ENCODE measurements around the gene KIAA1671. TPM values are rescaled to one million over a fixed set of nuclear protein-coding genes. Genes with fewer than 3 reads are reported as not detected.
"Not testable (repeated sequence)": the region's sequence is repeated elsewhere in the genome, so short reads cannot be mapped to it uniquely, and the experiment has no call there.

The KIAA1671 gene
- total RNA-seq, 1 experiment from 2014 or later, result 63.1 TPM

DNA sequence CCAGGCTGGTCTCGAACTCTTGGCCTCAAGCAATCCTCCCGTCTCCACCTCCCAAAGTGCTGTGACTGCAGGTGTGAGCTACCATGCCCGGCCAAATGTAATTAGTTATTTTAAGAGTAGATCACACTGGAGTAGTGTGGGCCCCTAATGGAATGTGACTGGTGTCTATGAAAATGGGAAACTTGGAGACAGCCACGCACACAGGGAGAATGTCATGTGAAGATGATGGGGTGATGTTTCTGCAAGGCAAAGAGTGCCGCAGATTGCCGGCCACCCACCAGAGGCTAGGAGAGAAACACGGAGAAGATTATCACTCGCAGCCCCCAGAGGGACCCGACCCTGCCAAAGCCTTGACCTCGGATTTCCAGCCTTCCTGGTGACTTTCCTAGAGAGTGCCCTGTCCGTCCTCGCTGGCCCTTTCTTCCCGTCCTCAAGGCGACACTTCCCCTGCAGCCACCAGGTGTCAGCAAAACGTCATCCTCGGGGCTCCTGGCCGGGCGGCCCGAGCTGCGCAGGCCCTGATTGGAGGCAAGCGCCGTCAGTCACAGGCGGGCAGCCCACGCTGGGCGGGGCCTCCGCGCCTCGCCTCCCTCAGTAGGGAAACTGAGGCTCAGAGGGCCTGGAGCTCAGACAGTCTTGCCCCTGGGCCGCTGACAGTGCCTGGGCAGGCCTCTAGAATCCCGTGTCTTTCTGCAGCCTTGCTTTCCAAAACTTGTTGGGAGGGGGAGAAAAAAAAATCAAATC, 283.2 kb downstream of the KIAA1671 start:
- TF ChIP-seq, protein P1, sequence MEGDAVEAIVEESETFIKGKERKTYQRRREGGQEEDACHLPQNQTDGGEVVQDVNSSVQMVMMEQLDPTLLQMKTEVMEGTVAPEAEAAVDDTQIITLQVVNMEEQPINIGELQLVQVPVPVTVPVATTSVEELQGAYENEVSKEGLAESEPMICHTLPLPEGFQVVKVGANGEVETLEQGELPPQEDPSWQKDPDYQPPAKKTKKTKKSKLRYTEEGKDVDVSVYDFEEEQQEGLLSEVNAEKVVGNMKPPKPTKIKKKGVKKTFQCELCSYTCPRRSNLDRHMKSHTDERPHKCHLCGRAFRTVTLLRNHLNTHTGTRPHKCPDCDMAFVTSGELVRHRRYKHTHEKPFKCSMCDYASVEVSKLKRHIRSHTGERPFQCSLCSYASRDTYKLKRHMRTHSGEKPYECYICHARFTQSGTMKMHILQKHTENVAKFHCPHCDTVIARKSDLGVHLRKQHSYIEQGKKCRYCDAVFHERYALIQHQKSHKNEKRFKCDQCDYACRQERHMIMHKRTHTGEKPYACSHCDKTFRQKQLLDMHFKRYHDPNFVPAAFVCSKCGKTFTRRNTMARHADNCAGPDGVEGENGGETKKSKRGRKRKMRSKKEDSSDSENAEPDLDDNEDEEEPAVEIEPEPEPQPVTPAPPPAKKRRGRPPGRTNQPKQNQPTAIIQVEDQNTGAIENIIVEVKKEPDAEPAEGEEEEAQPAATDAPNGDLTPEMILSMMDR (IDR thresholded peaks at IDR 0.05; ENCODE audit: unreplicated experiment), result peak; percentile 91
- peak; percentile 95 for DNase-seq
- no peaks in the 10 kb centered on the region for H3K9me3 Mint-ChIP-seq (ENCODE audit: low read depth, unreplicated experiment)
- intact Hi-C loops (cut with micrococcal nuclease; ENCODE audit: unreplicated experiment), result loop anchor here (2.0 to 10.0 kb wide), 2 partner anchors 99 to 543 kb away; no protein-coding TSS in a partner anchor
- peak overlapping the region; percentile 58 for H3K4me3 Mint-ChIP-seq (ENCODE audit: low read depth, unreplicated experiment)
- peaks cover 8% of the 10 kb centered on the region for H3K36me3 Mint-ChIP-seq (ENCODE audit: insufficient read depth, unreplicated experiment)
- H3K4me1 Mint-ChIP-seq (ENCODE audit: low read depth, unreplicated experiment), result no peaks in the 10 kb centered on the region
- H3K27ac Mint-ChIP-seq (ENCODE audit: unreplicated experiment), result peak overlapping the region; percentile 69
- no TSS peak for BruUV-seq (replicated peaks)
- H3K27me3 Mint-ChIP-seq (ENCODE audit: unreplicated experiment), result peaks cover 69% of the 10 kb centered on the region
- CTCF ChIA-PET, result interaction anchor here (0.6 to 1.4 kb wide), 3 partner anchors 47 to 227 kb away, joined by 3 to 8 read pairs (median 4); no protein-coding TSS in a partner anchor

DNA sequence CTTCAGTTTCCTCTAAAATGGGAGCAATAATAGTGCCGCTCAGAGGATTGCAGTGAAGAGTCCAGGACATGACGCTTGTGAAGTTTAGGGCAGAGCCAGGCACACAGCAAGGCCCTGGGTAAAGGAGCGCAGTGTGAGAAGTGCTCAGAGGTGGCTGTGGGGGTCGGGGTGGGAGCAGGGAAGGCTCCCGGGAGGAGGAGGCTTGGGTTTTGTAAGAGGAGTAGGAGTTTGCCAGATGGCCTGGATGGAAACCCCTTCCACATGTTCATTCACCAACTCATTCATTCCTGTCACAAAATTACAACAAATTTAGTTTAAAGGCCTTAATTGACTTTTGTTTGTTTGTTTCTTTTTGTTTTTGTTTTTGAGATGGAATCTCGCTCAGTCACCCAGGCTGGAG, 283.9 kb downstream of the KIAA1671 start:
- H3K36me3 Mint-ChIP-seq (ENCODE audit: insufficient read depth, unreplicated experiment), result peaks cover 8% of the 10 kb centered on the region
- TF ChIP-seq, protein P1 (IDR thresholded peaks at IDR 0.05; ENCODE audit: unreplicated experiment), result no peak
- DNase-seq, result no peak
- no TSS peak for BruUV-seq (replicated peaks)
- CTCF ChIA-PET, result interaction anchor here (0.6 to 1.4 kb wide), 3 partner anchors 47 to 226 kb away, joined by 3 to 8 read pairs (median 4); no protein-coding TSS in a partner anchor
- peaks cover 76% of the 10 kb centered on the region for H3K27me3 Mint-ChIP-seq (ENCODE audit: unreplicated experiment)
- no peaks in the 10 kb centered on the region for H3K4me1 Mint-ChIP-seq (ENCODE audit: low read depth, unreplicated experiment)
- peak overlapping the region; percentile 69 for H3K27ac Mint-ChIP-seq (ENCODE audit: unreplicated experiment)
- H3K9me3 Mint-ChIP-seq (ENCODE audit: low read depth, unreplicated experiment), result no peaks in the 10 kb centered on the region
- peak overlapping the region; percentile 58 for H3K4me3 Mint-ChIP-seq (ENCODE audit: low read depth, unreplicated experiment)
- intact Hi-C loops (cut with micrococcal nuclease; ENCODE audit: unreplicated experiment), result loop anchor here (2.0 to 10.0 kb wide), 2 partner anchors 98 to 542 kb away; no protein-coding TSS in a partner anchor

DNA sequence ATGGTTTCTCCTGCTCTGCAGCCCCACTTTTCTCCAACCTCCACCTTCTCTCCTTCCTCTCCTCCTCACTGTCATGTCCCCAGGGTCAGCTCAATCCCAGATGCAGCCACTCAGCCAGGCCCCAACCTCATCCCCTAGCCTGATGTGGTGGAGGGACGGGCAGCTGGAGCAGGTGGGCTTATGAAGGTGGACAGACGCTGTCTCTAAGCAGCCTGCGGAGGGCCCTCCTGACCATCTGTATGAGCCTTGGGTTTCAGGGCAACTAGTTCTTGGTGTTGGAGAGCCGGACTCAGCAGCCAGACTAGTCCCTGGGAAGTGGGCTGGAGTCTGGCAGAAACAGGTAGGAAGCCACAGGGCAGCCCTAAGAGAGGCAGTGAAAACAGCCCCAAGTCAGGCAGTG, 285.0 kb downstream of the KIAA1671 start:
- Mint-ChIP-seq H3K4me1 (ENCODE audit: low read depth, unreplicated experiment) (no peaks in the 10 kb centered on the region), H3K36me3 (ENCODE audit: insufficient read depth, unreplicated experiment) (peaks cover 8% of the 10 kb centered on the region), H3K4me3 (ENCODE audit: low read depth, unreplicated experiment) (no peak overlapping the region), H3K27me3 (ENCODE audit: unreplicated experiment) (peaks cover 71% of the 10 kb centered on the region), H3K27ac (ENCODE audit: unreplicated experiment) (no peak overlapping the region), H3K9me3 (ENCODE audit: low read depth, unreplicated experiment) (no peaks in the 10 kb centered on the region)
- TF ChIP-seq, protein P1 (IDR thresholded peaks at IDR 0.05; ENCODE audit: unreplicated experiment), result no peak
- no TSS peak for BruUV-seq (replicated peaks)
- CTCF ChIA-PET, result interaction anchor here (0.5 kb wide), 1 partner anchor 11 kb away, joined by 3 read pairs; no protein-coding TSS in a partner anchor
- no peak for DNase-seq
- intact Hi-C loops (cut with micrococcal nuclease; ENCODE audit: unreplicated experiment), result loop anchor here (2.0 to 10.0 kb wide), 2 partner anchors 97 to 541 kb away; no protein-coding TSS in a partner anchor

DNA sequence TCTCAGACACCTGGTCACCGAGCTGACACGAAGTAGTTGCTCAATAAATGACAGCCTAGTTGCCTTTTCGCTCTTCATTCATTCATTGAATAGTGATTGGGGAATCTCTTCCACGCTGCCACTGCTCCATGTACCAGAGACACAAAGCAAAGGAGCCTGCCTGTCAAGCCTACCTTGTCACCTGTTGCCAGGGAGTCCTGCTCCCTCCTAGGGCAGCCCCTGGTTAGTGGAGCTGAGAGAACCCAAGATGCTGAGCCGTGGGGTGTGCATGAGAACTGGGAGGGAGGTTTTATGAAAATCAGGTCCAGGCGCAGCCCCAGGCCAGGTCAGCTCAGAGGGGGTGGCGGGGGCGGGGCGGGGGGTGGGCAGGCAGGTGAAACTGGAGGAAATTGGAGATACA, 285.5 kb downstream of the KIAA1671 start:
- H3K9me3 Mint-ChIP-seq (ENCODE audit: low read depth, unreplicated experiment); DNase-seq; H3K36me3 Mint-ChIP-seq (ENCODE audit: insufficient read depth, unreplicated experiment); CTCF ChIA-PET; H3K27ac Mint-ChIP-seq (ENCODE audit: unreplicated experiment); H3K4me3 Mint-ChIP-seq (ENCODE audit: low read depth, unreplicated experiment); H3K4me1 Mint-ChIP-seq (ENCODE audit: low read depth, unreplicated experiment); BruUV-seq (replicated peaks): not testable (repeated sequence)
- peaks cover 65% of the 10 kb centered on the region for H3K27me3 Mint-ChIP-seq (ENCODE audit: unreplicated experiment)
- intact Hi-C loops (cut with micrococcal nuclease; ENCODE audit: unreplicated experiment), result loop anchor here (10.0 kb wide), 1 partner anchor 97 kb away; no protein-coding TSS in a partner anchor

Other genes starting within 250 kb of the KIAA1671 start
- not detected in 2 replicates for gene PIWIL3, start 178.0 kb upstream of the KIAA1671 start, total RNA-seq (2022)
- gene SGSM1, start 146.5 kb upstream of the KIAA1671 start, total RNA-seq (2022), result 0.07 and 0.20 TPM in 2 replicates
- not detected in 2 replicates for gene LHFPL7, start 6.0 kb upstream of the KIAA1671 start, total RNA-seq (2022)
- 1.4 and 1.8 TPM in 2 replicates for gene CRYBB3, start 247.1 kb downstream of the KIAA1671 start, total RNA-seq (2022)